Stimulated activated CD4-positive, alpha-beta T cell treated with anti-CD3 and anti-CD28 coated beads, Interleukin-4, amount 100 ng/mL, for 4 hours (primary cell): ENCODE data around the gene OR2AJ1.

Source experiments
- DNase-seq, 2 experiments: peaks; one replicate each; pipeline ENCODE4 v3.0.0-alpha.2; 2020

The OR2AJ1 gene

GRCh38 chr1:247924868-247925267 lies at the start of gene OR2AJ1:
OR2AJ1 (plus strand) TSS chr1:247924889; CDS start chr1:247933769, 8,880 bp downstream.
- DNase-seq = no peak

- no peak for DNase-seq
Measured at GRCh38 chr1:247883346-247883745, 41.3 kb upstream of the OR2AJ1 start.

GRCh38 chr1:247884797-247885413 lies 39.8 kb upstream of the OR2AJ1 start:
- DNase-seq = no peak

GRCh38 chr1:247895163-247895637 lies 29.5 kb upstream of the OR2AJ1 start, which contains the start of gene OR2W3:
OR2W3 (plus strand) TSS chr1:247895587; CDS start chr1:247895587, 0 bp downstream.
- no peak for DNase-seq

GRCh38 chr1:247895976-247896375 lies 28.7 kb upstream of the OR2AJ1 start:
- DNase-seq = no peak

- DNase-seq = no peak
Measured at GRCh38 chr1:247904122-247904521, 20.6 kb upstream of the OR2AJ1 start.

- DNase-seq = no peak
Measured at GRCh38 chr1:247905181-247905580, 19.5 kb upstream of the OR2AJ1 start.

GRCh38 chr1:247905910-247906503 lies 18.7 kb upstream of the OR2AJ1 start:
- no peak for DNase-seq

- no peak for DNase-seq
Measured at GRCh38 chr1:247906504-247907047, 18.1 kb upstream of the OR2AJ1 start.

- no peak for DNase-seq
Measured at GRCh38 chr1:247908766-247909165, 15.9 kb upstream of the OR2AJ1 start.

- no peak for DNase-seq
Measured at GRCh38 chr1:247913786-247914185, 10.9 kb upstream of the OR2AJ1 start.

- DNase-seq = no peak
Measured at GRCh38 chr1:247914941-247915662, 9.6 kb upstream of the OR2AJ1 start.

GRCh38 chr1:247919952-247920351 lies 4.7 kb upstream of the OR2AJ1 start, which contains the start of gene OR2T8:
OR2T8 (plus strand) TSS chr1:247920252; CDS start chr1:247921018, 766 bp downstream.
- DNase-seq = no peak

GRCh38 chr1:247923941-247924340 lies 748 bp upstream of the OR2AJ1 start:
- DNase-seq = no peak

GRCh38 chr1:247933989-247934388 lies 9.3 kb downstream of the OR2AJ1 start:
- DNase-seq = no peak

- DNase-seq = no peak
Measured at GRCh38 chr1:247935781-247936180, 11.1 kb downstream of the OR2AJ1 start.

GRCh38 chr1:247936415-247936814 lies 11.7 kb downstream of the OR2AJ1 start:
- DNase-seq = no peak

- peak; percentile 84 to 92 for DNase-seq
Measured at GRCh38 chr1:247936965-247937734, 12.5 kb downstream of the OR2AJ1 start.

GRCh38 chr1:247942624-247943023 lies 17.9 kb downstream of the OR2AJ1 start:
- no peak for DNase-seq

GRCh38 chr1:247948558-247948957 lies 23.9 kb downstream of the OR2AJ1 start, which contains the start of gene OR2L8:
OR2L8 (plus strand) TSS chr1:247948858; CDS start chr1:247948858, 0 bp downstream.
- no peak for DNase-seq

GRCh38 chr1:247953408-247953807 lies 28.7 kb downstream of the OR2AJ1 start:
- DNase-seq = no peak

GRCh38 chr1:247961791-247962190 lies 37.1 kb downstream of the OR2AJ1 start:
- DNase-seq = no peak
